Measurements from ENCODE around the gene FGFR2.

GRCh38 chr10:121442086-121442935 lies 155.9 kb downstream of the FGFR2 start:
- no peak for TF ChIP-seq ZC3H10 (CRISPR knock-in tag; IDR thresholded peaks at IDR 0.05)
- no peak for TF ChIP-seq ISL1 (CRISPR knock-in tag; IDR thresholded peaks at IDR 0.05)
- TF ChIP-seq CSDC2 (CRISPR knock-in tag; IDR thresholded peaks at IDR 0.05), result no peak
- TF ChIP-seq ARNTL (CRISPR knock-in tag; IDR thresholded peaks at IDR 0.05; ENCODE audit: borderline replicate concordance, low read depth), result no peak
- TF ChIP-seq ESRRG (CRISPR knock-in tag; IDR thresholded peaks at IDR 0.05), result no peak

Measured in SK-N-SH treated with all-trans-retinoic acid at 6 μM for 48 hours (cell line).